IMR-90 (cell line): ENCODE data around the gene GNAZ. TPM values are rescaled to one million over a fixed set of nuclear protein-coding genes. Genes with fewer than 3 reads are reported as not detected.

Experiments used
- ATAC-seq: fragments of 200-7000 bp; cut with Tn5 transposase; 2 replicates; pipeline ENCODE4 v1.9.1; 2020; ENCODE audit warnings: low read depth, mild to moderate bottlenecking, moderate library complexity
- BruUV-seq: library from RNA; stranded (reverse); fragments of 400-500 nt; replicated peaks from 2 replicates; lab custom pipeline; 2021; lab: Mats Ljungman, UMichigan
- CTCF ChIA-PET: fragments of 300-600 bp; formaldehyde crosslinking; extraction: SDS; loops from one replicate; lab custom pipeline; 2021; ENCODE audit warnings: antibody characterized with exemption; lab: Yijun Ruan, JAX
- POLR2A ChIA-PET: fragments of 300-600 bp; sonication (Branson Sonifier 250); formaldehyde crosslinking; loops from one replicate; lab custom pipeline; 2022; ENCODE audit warnings: antibody characterized with exemption; ENCODE audit not compliant: unreplicated experiment; lab: Charles Lee
- DNase-seq: peaks from one replicate; pipeline ENCODE4 v3.0.0; 2013
- H2AFZ ChIP-seq: replicated peaks from 2 replicates; pipeline ENCODE3; 2013; ENCODE audit warnings: low read length, mild to moderate bottlenecking; ENCODE audit not compliant: poor library complexity
- H2AK5ac ChIP-seq: 2 replicates; pipeline ENCODE4 v1.6.1; 2013; ENCODE audit warnings: low read depth, low read length, inconsistent platforms
- H2AK9ac ChIP-seq: replicated peaks from 2 replicates; pipeline ENCODE3; 2013; ENCODE audit warnings: mild to moderate bottlenecking, low read depth, low read length, moderate library complexity; ENCODE audit not compliant: poor library complexity
- H2BK120ac ChIP-seq: 2 replicates; pipeline ENCODE4 v1.6.1; 2013; ENCODE audit warnings: low read depth, low read length, inconsistent platforms
- H2BK15ac ChIP-seq: 3 replicates; pipeline ENCODE4 v1.6.1; 2013; ENCODE audit warnings: low read depth, low read length, inconsistent platforms
- H2BK20ac ChIP-seq: 2 replicates; pipeline ENCODE4 v1.6.1; 2013; ENCODE audit warnings: low read depth, mild to moderate bottlenecking, inconsistent platforms, low read length, moderate library complexity
- H2BK5ac ChIP-seq: 2 replicates; pipeline ENCODE4 v1.6.1; 2013; ENCODE audit warnings: mild to moderate bottlenecking, low read depth, low read length, inconsistent platforms; ENCODE audit not compliant: poor library complexity, severe bottlenecking
- H3K14ac ChIP-seq: replicated peaks from 2 replicates; pipeline ENCODE4 v1.6.1; 2013; ENCODE audit warnings: low read depth, low read length, inconsistent platforms
- H3K18ac ChIP-seq: 2 replicates; pipeline ENCODE4 v1.6.1; 2013; ENCODE audit warnings: low read depth, low read length, control low read depth
- H3K23ac ChIP-seq: 2 replicates; pipeline ENCODE4 v1.6.1; 2013; ENCODE audit warnings: low read depth, low read length, inconsistent platforms
- H3K27ac ChIP-seq: 2 replicates; pipeline ENCODE4 v1.5.1; 2013; ENCODE audit warnings: mild to moderate bottlenecking, control low read depth, low read length; ENCODE audit not compliant: insufficient read depth
- H3K27me3 ChIP-seq: 2 replicates; pipeline ENCODE4 v1.6.1; 2013; ENCODE audit warnings: low read length; ENCODE audit not compliant: control insufficient read depth, insufficient read depth
- H3K36me3 ChIP-seq: 2 replicates; pipeline ENCODE4 v1.6.1; 2013; ENCODE audit warnings: low read length, mixed read lengths; ENCODE audit not compliant: control insufficient read depth, insufficient read depth
- H3K4ac ChIP-seq: 2 replicates; pipeline ENCODE4 v1.6.1; 2013; ENCODE audit warnings: low read depth, low read length, inconsistent platforms
- H3K4me1 ChIP-seq: 2 replicates; pipeline ENCODE4 v1.6.1; 2013; ENCODE audit warnings: low read length, mixed read lengths; ENCODE audit not compliant: control insufficient read depth, insufficient read depth
- H3K4me2 ChIP-seq: 2 replicates; pipeline ENCODE4 v1.6.1; 2013; ENCODE audit warnings: low read depth, mild to moderate bottlenecking, control low read depth, low read length, moderate library complexity
- H3K4me3 ChIP-seq: 2 replicates; pipeline ENCODE4 v1.5.1; 2013; ENCODE audit warnings: low read depth, mild to moderate bottlenecking, control low read depth, low read length, moderate library complexity; ENCODE audit not compliant: insufficient read depth
- H3K56ac ChIP-seq: 2 replicates; pipeline ENCODE4 v1.6.1; 2013; ENCODE audit warnings: low read length, inconsistent platforms; ENCODE audit not compliant: insufficient read depth; ENCODE audit errors: extremely low read depth
- H3K79me1 ChIP-seq, 2 experiments: 2 replicates each; pipeline ENCODE4 v1.6.1; 2013; ENCODE audit warnings: low read length in 2 of 2, inconsistent platforms in 1 of 2, low read depth in 1 of 2
- H3K9ac ChIP-seq: 2 replicates; pipeline ENCODE4 v1.6.1; 2013; ENCODE audit warnings: low read depth, low read length, control low read depth
- H3K9me1 ChIP-seq: 2 replicates; pipeline ENCODE4 v1.6.1; 2013; ENCODE audit warnings: low read length, inconsistent platforms; ENCODE audit not compliant: insufficient read depth
- H3K9me3 ChIP-seq: 2 replicates; pipeline ENCODE4 v1.6.1; 2013; ENCODE audit warnings: low read length; ENCODE audit not compliant: control insufficient read depth, insufficient read depth
- H4K20me1 ChIP-seq: 2 replicates; pipeline ENCODE4 v1.6.1; 2013; ENCODE audit warnings: low read length, inconsistent platforms; ENCODE audit not compliant: insufficient read depth
- H4K5ac ChIP-seq: 2 replicates; pipeline ENCODE4 v1.6.1; 2013; ENCODE audit warnings: mild to moderate bottlenecking, low read depth, low read length, control low read depth
- H4K8ac ChIP-seq, 2 experiments: 2 replicates each; pipeline ENCODE4 v1.6.1; 2013; ENCODE audit warnings: low read depth in 2 of 2, low read length in 2 of 2, control low read depth in 1 of 2, inconsistent platforms in 1 of 2
- H4K91ac ChIP-seq: 2 replicates; pipeline ENCODE4 v1.6.1; 2013; ENCODE audit warnings: low read depth, low read length, inconsistent platforms; ENCODE audit not compliant: insufficient read depth
- RAD21 ChIP-seq: IDR thresholded peaks from 2 replicates; pipeline ENCODE4 v1.6.1; 2012; ENCODE audit warnings: low read length, improper control_type of control experiment
- WGBS, 2 experiments: methylation state at CpG; one replicate each; pipeline versions ENCODE4 v1.1.5 to v1.1.7; 2013; ENCODE audit warnings: missing lambda C conversion rate in 2 of 2; ENCODE audit not compliant: insufficient read length in 1 of 2; ENCODE audit errors: extremely low coverage in 2 of 2; 5-methylcytosine and 5-hydroxymethylcytosine counted together
- dilution Hi-C: fragments of 300-500 bp; cut with HindIII; formaldehyde crosslinking; loops from one replicate; pipeline ENCODE4 v1.14.3; 2018; ENCODE audit warnings: low sequenced_read_pairs; ENCODE audit not compliant: unreplicated experiment
- in situ Hi-C: fragments of 300-500 bp; cut with MboI; formaldehyde crosslinking; loops from 3 replicates; pipeline ENCODE4 v1.14.3; 2019; ENCODE audit warnings: low sequenced_read_pairs, inconsistent platforms, mixed read lengths
- intact Hi-C: fragments of 100-400 bp; cut with micrococcal nuclease; formaldehyde crosslinking; loops from 2 replicates; pipeline ENCODE4 v1.10.0; 2022
- polyA plus RNA-seq, 3 experiments: library from polyadenylated mRNA; depleted of rRNA; stranded (reverse); fragments of >200 nt; gene quantifications; 2 replicates each; pipeline ENCODE4 v1.2.3, GENCODE V29; 2012; ENCODE audit warnings: low replicate concordance in 1 of 3
- total RNA-seq: library from RNA; depleted of rRNA; stranded (reverse); fragments of >200 nt; gene quantifications from 2 replicates; pipeline ENCODE4 v1.2.3, GENCODE V29; 2012

Gene GNAZ
- total and polyA plus RNA-seq, 2 of the 4 experiments (the other 2 are of a cell fraction): 1.5 to 2.5 TPM

DNA sequence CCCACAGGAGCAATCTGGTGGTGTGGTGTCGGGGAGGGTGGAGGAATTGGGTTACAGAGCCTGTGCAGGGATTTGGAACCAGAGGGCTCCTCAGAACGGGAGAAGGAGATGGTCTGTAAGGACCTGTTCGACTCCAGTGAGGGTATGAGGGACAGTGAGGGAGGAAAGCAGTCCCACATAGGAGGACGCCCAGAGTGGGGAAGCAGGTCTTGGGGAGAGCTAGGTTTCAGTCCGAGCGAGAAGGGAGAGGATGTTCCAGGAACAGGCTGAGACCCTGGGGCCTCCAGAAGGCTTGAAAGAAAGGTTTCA is 32.0 kb upstream of the GNAZ start:
- no TSS peak for BruUV-seq
- TF ChIP-seq RAD21: no peak
- POLR2A ChIA-PET: no interaction called here

More for the DNA sequence above, 32.0 kb upstream of the GNAZ start:
- H3K27ac ChIP-seq: no peak overlapping the region
- no peak overlapping the region for H2AK9ac ChIP-seq
- DNase-seq (no peak), ATAC-seq (no peak)
- H3K23ac ChIP-seq: no peak overlapping the region
- no peaks in the 10 kb centered on the region for H3K9me3 ChIP-seq
- no peak overlapping the region for H2AK5ac ChIP-seq
- no peaks in the 10 kb centered on the region for H4K20me1 ChIP-seq
- no peak overlapping the region for H3K4ac ChIP-seq
- H3K27me3 ChIP-seq: peaks cover 4% of the 10 kb centered on the region; the same call in 1 of the 2 replicates
- no peak overlapping the region for H2BK15ac ChIP-seq
- no peak overlapping the region for H2BK20ac ChIP-seq
- no peak overlapping the region for H3K18ac ChIP-seq
- H2AFZ ChIP-seq: no peak overlapping the region
- H2BK5ac ChIP-seq: no peak overlapping the region
- no peaks in the 10 kb centered on the region for H3K36me3 ChIP-seq
- H3K9ac ChIP-seq: no peak overlapping the region
- intact Hi-C loops: no loop called here
- H2BK120ac ChIP-seq: no peak overlapping the region
- H3K4me1 ChIP-seq: no peaks in the 10 kb centered on the region
- 43% methylated on average over 3 of the region's 6 CpGs; no CpG with 5 or more reads in 1 of the 2 experiments for WGBS, 2 experiments
- H3K4me3 ChIP-seq: no peak overlapping the region
- no peak overlapping the region for H3K4me2 ChIP-seq
- in situ Hi-C loops: no loop called here
- no peak overlapping the region for H4K5ac ChIP-seq
- no peak overlapping the region for H4K91ac ChIP-seq
- H3K9me1 ChIP-seq: no peaks in the 10 kb centered on the region
- dilution Hi-C loops: no loop called here
- H3K56ac ChIP-seq: no peak overlapping the region
- H3K14ac ChIP-seq: no peak overlapping the region
- no peaks in the 10 kb centered on the region for H3K79me1 ChIP-seq
- CTCF ChIA-PET: no interaction called here
- H4K8ac ChIP-seq: no peak overlapping the region
